OCI-LY3 (cell line): ENCODE measurements around the gene DDX1.

Experiments
- H2AFZ ChIP-seq: fragments of 200-600, 300-600 bp; shearing (Covaris generic); 2 replicates; pipeline ENCODE4 v1.6.0; 2014; ENCODE audit warnings: antibody characterized with exemption, low read depth, low read length
- H3K27ac ChIP-seq: fragments of 200-600, 300-600 bp; sonication (generic); 2 replicates; pipeline ENCODE4 v1.5.1; 2014; ENCODE audit warnings: mild to moderate bottlenecking, low read length, moderate library complexity, mixed read lengths
- H3K27me3 ChIP-seq: fragments of 200-600, 300-600 bp; sonication (generic); 2 replicates; pipeline ENCODE4 v1.6.1; 2014; ENCODE audit warnings: low read depth, low read length, mixed read lengths
- H3K36me3 ChIP-seq: fragments of 200-600, 300-600 bp; sonication (generic); replicated peaks from 2 replicates; pipeline ENCODE3; 2014; ENCODE audit warnings: low read depth, low read length, mixed read lengths
- H3K4me1 ChIP-seq: fragments of 300-600, 200-600 bp; sonication (generic); 2 replicates; pipeline ENCODE4 v1.6.1; 2014; ENCODE audit warnings: low read length, mixed read lengths
- H3K4me2 ChIP-seq: fragments of 200-600, 300-600 bp; sonication (generic); 2 replicates; pipeline ENCODE4 v1.6.1; 2014; ENCODE audit warnings: low read length, mixed read lengths
- H3K4me3 ChIP-seq: fragments of 300-600, 200-600 bp; sonication (generic); 2 replicates; pipeline ENCODE4 v1.5.1; 2014; ENCODE audit warnings: antibody characterized with exemption, mild to moderate bottlenecking, low read length, moderate library complexity
- H3K79me2 ChIP-seq: fragments of 300-600, 200-600 bp; shearing (Covaris generic); 2 replicates; pipeline ENCODE4 v1.6.1; 2014; ENCODE audit warnings: mild to moderate bottlenecking, low read length, mixed read lengths
- H3K9ac ChIP-seq: fragments of 300-600, 200-600 bp; shearing (Covaris generic); 2 replicates; pipeline ENCODE4 v1.6.0; 2014; ENCODE audit warnings: mild to moderate bottlenecking, low read length, moderate library complexity
- H3K9me3 ChIP-seq: fragments of 200-600, 300-600 bp; shearing (Covaris generic); 2 replicates; pipeline ENCODE4 v1.6.1; 2014; ENCODE audit warnings: low read length, mixed read lengths; ENCODE audit not compliant: insufficient read depth
- H4K20me1 ChIP-seq: fragments of 200-600, 300-600 bp; sonication (generic); 2 replicates; pipeline ENCODE4 v1.6.1; 2016; ENCODE audit warnings: low read length, mixed read lengths; ENCODE audit not compliant: insufficient read depth
- CTCF ChIP-seq: fragments of 200-600, 300-600 bp; sonication (generic); IDR thresholded peaks from 2 replicates; pipeline ENCODE4 v1.5.1; 2014; ENCODE audit warnings: antibody characterized with exemption, low read length, low read depth
- EZH2phosphoT487 ChIP-seq: fragments of 200-600 bp; shearing (Covaris generic); IDR thresholded peaks from 2 replicates; pipeline ENCODE4 v1.6.1; 2018; ENCODE audit warnings: antibody characterized with exemption, mixed run types, low read depth

The DDX1 gene

DNA sequence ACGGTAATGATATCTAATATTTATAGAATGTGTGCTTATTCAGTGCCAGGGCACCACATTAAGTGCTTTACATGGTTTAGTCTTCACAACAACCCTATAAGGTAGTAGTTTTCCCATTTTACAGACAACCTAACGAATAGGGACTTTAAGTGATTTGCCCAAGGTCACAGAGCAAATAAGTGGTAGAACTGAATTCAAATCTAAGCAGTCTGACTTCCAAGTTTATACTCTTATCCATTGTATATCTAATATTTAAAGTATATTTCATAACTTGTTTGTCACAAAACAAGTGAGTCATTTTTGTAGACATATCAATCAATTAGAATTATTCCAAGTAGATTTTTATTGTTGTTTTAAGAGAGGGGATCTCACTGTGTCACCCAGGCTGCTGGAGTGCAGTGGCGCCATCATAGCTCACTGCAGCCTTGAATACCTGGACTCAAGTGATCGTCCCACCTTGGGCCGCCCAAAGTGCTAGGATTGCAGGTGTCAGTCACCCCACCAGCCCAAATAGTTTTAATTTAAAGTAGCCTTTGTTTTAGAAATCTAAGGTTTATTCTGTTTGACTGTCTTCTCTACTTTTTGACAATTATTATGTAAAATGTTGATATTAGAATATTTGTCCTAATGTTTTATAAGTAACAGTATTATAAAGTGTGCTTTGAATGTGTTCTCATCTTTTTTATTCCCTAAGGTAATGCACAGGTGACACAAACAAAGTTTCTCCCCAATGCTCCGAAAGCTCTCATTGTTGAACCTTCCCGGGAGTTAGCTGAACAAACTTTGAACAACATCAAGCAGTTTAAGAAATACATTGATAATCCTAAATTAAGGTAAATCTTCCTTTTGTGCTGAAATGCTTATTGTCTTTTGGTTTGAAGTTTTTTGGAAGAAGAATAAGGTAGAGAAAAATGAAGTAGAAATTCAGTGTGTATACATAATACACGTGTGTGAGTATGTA, 15.1 kb downstream of the DDX1 start:
- Histone ChIP-seq H3K27ac (no peak overlapping the region), H4K20me1 (no peaks in the 10 kb centered on the region), H3K4me1 (no peaks in the 10 kb centered on the region), H2AFZ (no peak overlapping the region), H3K36me3 (peaks cover 81% of the 10 kb centered on the region), H3K9ac (no peak overlapping the region), H3K79me2 (no peaks in the 10 kb centered on the region), H3K4me3 (no peak overlapping the region), H3K9me3 (no peaks in the 10 kb centered on the region), H3K4me2 (no peak overlapping the region), H3K27me3 (no peaks in the 10 kb centered on the region)
- no peak for TF ChIP-seq CTCF
- no peak for TF ChIP-seq EZH2phosphoT487

GRCh38 chr2:15607709-15608391, 16.2 kb downstream of the DDX1 start:
- Histone ChIP-seq H3K4me1 (no peaks in the 10 kb centered on the region), H3K79me2 (no peaks in the 10 kb centered on the region), H3K36me3 (peaks cover 71% of the 10 kb centered on the region), H4K20me1 (no peaks in the 10 kb centered on the region), H2AFZ (no peak overlapping the region), H3K4me2 (no peak overlapping the region), H3K4me3 (no peak overlapping the region), H3K27ac (no peak overlapping the region), H3K27me3 (no peaks in the 10 kb centered on the region), H3K9me3 (no peaks in the 10 kb centered on the region), H3K9ac (no peak overlapping the region)
- TF ChIP-seq EZH2phosphoT487 (no peak), CTCF (no peak)

GRCh38 chr2:15608392-15608761, 16.7 kb downstream of the DDX1 start:
- Histone ChIP-seq H3K9ac (no peak overlapping the region), H3K79me2 (no peaks in the 10 kb centered on the region), H4K20me1 (no peaks in the 10 kb centered on the region), H2AFZ (no peak overlapping the region), H3K4me3 (no peak overlapping the region), H3K4me2 (no peak overlapping the region), H3K27ac (no peak overlapping the region), H3K9me3 (no peaks in the 10 kb centered on the region), H3K4me1 (no peaks in the 10 kb centered on the region), H3K36me3 (peaks cover 69% of the 10 kb centered on the region), H3K27me3 (no peaks in the 10 kb centered on the region)
- TF ChIP-seq EZH2phosphoT487: no peak
- no peak for TF ChIP-seq CTCF

- Histone ChIP-seq H3K27me3 (no peaks in the 10 kb centered on the region), H3K79me2 (no peaks in the 10 kb centered on the region), H3K4me1 (no peaks in the 10 kb centered on the region), H3K9ac (no peak overlapping the region), H3K27ac (no peak overlapping the region), H4K20me1 (no peaks in the 10 kb centered on the region), H3K4me3 (no peak overlapping the region), H3K9me3 (no peaks in the 10 kb centered on the region), H2AFZ (no peak overlapping the region), H3K4me2 (no peak overlapping the region), H3K36me3 (peaks cover 61% of the 10 kb centered on the region)
- no peak for TF ChIP-seq EZH2phosphoT487
- TF ChIP-seq CTCF: no peak
Observed at GRCh38 chr2:15609341-15610042, 17.8 kb downstream of the DDX1 start.
